H7 (cell line): ENCODE data around the gene FKRP. TPM values are rescaled to one million over a fixed set of nuclear protein-coding genes. Genes with fewer than 3 reads are reported as not detected.

Experiments used
- DNase-seq: peaks from one replicate; pipeline ENCODE4 v3.0.0; 2012
- H3K27me3 ChIP-seq: 2 replicates; pipeline ENCODE4 v1.6.0; 2011; ENCODE audit warnings: mild to moderate bottlenecking, low read length; ENCODE audit not compliant: control insufficient read depth, insufficient read depth
- H3K36me3 ChIP-seq: replicated peaks from 2 replicates; pipeline ENCODE4 v1.5.1; 2011; ENCODE audit warnings: low read length; ENCODE audit not compliant: control insufficient read depth, insufficient read depth
- H3K4me3 ChIP-seq: 2 replicates; pipeline ENCODE4 v1.5.1; 2011; ENCODE audit warnings: low read depth, mild to moderate bottlenecking, control low read depth, low read length, moderate library complexity; ENCODE audit not compliant: insufficient read depth
- total RNA-seq: library from RNA; depleted of rRNA; stranded (reverse); fragments of >200 nt; shearing (Covaris generic); gene quantifications from 2 replicates; pipeline ENCODE4 v1.2.3, GENCODE V29; 2014

The FKRP gene
- total RNA-seq, 1 experiment from 2014 or later = 22.4 TPM

DNA sequence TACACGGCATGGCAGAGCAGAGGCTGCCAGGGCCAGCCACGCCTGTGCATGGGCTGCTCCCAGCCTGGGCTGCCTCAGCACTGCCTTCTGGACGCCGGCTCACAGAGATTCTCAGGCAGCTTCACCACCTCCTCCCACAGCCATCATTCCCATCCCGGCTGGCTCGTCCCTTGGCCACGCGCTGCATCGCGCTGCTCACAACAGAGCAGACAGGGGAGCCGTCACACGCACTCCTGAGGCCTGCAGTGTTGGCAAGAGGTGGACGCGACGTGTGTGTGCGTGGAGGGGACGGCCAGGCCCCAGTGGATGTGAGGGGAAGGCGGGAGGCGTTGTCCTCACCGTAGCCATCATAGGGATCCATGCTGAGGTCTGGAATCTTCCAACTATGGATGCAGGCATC is 21.4 kb upstream of the FKRP start:
- Histone ChIP-seq H3K36me3 (peaks cover 63% of the 10 kb centered on the region), H3K4me3 (no peak overlapping the region), H3K27me3 (no peaks in the 10 kb centered on the region)
- DNase-seq = peak; percentile 44

DNA sequence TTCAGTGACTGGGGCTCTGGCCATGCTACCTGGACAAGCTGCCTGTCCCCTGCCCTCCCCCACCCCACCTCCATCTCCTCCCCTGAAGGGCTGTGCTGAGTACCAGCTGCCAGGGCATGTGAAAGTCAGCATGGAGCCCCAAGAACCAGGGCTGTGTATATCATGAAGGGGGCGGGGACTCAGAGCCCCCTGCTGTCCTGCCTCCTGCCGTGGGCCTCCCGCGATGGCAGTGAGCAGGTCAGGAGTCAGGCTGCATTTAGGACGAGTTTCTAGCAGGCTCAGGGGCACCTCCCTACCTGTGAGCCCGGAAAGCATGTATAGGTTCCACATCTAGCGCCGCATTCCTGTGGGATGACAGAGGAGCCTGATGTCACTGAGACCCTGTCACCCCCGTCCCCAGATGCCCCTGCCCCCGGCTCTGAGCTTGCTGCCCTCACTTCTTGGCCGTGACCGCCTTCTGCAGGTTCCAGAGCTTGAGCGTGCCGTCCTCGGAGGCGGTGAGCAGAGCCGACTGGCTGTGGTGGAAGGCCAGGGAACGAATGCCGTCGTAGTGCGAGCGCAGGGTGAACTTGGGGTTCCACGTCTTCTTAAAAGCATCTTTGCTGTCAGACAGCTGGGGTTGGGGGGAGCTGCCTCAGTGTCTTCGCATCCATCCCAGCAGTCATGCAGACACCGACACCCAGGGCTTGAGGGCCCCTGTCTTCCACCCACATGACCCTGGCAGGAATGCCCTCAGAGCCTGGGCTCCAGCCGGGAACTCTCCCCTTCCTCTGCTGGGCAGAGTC is 20.6 kb upstream of the FKRP start:
- H3K36me3 ChIP-seq = peaks cover 64% of the 10 kb centered on the region
- DNase-seq = peak; percentile 56
- no peaks in the 10 kb centered on the region for H3K27me3 ChIP-seq
- H3K4me3 ChIP-seq = no peak overlapping the region

DNA sequence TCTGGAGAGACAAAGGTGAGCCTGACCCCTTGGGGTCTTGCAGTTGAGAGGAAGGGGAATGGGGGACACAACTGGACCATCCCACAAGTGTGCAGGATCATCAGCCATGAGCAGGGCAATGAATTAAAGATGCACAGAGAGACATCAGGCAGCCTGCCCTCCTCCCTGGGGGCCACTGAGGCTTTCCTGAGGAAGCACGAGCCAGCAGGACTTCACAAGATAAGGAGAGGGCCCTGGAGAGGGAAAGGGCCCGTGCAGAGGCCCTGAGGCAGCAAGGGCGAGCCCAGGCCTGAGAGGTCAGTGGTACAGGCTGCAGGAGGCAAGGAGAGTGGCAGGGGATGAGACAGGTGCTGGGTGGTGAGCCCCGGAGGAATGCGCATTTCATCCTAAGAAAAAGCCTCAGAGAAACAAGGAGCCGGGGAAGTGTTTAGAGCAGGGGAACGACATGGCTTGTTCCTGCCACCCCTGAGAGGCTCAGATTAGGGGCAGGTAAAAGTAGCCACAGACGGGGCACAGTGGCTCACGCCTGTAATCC is 19.9 kb upstream of the FKRP start:
- Histone ChIP-seq H3K27me3 (no peaks in the 10 kb centered on the region), H3K4me3 (no peak overlapping the region), H3K36me3 (peaks cover 67% of the 10 kb centered on the region)
- DNase-seq = peak; percentile 77

DNA sequence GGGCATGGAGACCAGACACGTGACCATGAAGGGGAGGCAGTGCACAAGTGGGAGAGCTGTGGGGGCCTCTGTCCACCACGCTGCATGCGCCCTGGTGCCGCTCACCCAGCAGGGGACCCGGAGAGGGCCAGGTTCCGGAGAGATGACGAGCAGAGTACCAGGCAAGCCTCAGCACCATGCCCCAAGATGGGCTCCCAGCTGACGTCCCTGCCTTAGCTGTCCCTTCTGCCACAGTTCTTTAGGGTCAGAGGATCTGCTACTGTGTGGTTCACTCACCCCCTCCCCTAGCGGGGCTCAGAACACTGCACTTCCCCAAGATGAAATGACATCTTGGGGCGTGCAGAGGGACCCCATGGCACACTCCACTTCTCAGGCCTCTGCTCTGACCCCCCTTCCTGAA is 19.3 kb upstream of the FKRP start:
- Histone ChIP-seq H3K36me3 (peaks cover 66% of the 10 kb centered on the region), H3K27me3 (no peaks in the 10 kb centered on the region), H3K4me3 (no peak overlapping the region)
- peak; percentile 54 for DNase-seq

DNA sequence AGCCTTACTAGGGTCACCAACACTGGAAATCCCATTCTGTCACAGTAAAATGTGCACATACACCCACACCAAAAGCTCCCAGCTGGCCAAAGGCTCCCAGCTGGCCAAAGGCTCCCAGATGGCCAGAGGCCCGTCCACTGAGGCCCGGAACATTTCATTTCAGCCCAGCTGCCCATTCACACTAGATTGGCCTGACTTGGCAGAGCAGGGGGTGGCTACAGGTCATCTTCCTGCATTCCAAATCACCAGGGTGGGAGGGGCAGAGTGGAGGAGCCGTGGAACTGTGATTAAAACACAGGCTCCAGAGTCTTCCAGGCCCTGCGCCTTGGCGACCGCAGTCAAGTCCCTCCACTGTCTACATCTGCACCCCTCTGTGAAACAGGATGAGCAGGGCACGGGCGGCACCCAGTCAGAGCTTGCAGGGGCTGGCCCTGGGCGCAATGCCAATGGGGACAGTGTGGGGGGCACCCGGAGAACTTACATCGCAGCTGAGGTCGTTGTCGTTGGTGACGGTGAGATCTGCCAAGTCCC is 18.8 kb upstream of the FKRP start:
- Histone ChIP-seq H3K27me3 (no peaks in the 10 kb centered on the region), H3K4me3 (no peak overlapping the region), H3K36me3 (peaks cover 66% of the 10 kb centered on the region)
- peak; percentile 46 for DNase-seq

DNA sequence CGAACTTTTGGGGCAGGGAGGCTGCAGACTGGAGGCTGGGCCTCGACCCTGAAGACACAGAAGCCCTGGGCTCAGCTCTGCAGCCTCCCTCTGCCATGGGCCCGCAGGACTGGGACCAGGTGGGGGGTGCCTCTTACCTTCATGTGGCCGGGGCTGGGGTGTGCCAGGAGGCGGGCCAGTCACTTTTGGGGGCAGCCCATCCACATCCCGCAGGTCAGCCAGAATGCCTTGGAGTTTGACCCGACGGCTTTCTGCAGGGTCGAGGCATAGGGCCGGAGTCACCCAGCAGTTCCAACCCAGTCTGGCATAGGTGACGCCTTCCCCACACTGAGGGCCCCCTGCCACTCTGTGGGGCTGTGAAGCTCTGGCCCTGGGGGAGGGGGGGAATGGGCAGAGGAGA is 18.1 kb upstream of the FKRP start:
- H3K36me3 ChIP-seq = peaks cover 63% of the 10 kb centered on the region
- no peak overlapping the region for H3K4me3 ChIP-seq
- no peak for DNase-seq
- no peaks in the 10 kb centered on the region for H3K27me3 ChIP-seq

DNA sequence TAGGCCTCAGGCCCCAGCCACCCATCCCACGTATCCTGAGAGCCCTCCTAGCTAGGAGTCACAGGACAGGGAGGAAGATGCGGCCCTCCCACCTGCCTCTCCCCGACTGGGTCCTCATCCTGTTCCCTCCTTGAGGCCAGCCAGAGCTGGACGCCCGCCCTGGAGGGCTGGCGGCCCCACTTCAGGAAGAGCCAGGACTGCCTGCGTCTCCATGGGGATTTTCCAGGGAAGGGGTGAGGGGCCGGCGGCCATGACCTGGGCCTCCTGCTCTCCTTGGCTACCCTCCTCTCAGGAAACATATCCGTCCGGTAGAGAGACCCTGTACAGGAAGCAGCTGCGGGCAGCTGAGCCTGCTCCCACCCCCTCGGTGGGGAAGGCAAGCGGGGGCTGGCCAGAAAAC is 17.6 kb upstream of the FKRP start:
- peaks cover 65% of the 10 kb centered on the region for H3K36me3 ChIP-seq
- DNase-seq = no peak
- H3K4me3 ChIP-seq = no peak overlapping the region
- H3K27me3 ChIP-seq = no peaks in the 10 kb centered on the region

DNA sequence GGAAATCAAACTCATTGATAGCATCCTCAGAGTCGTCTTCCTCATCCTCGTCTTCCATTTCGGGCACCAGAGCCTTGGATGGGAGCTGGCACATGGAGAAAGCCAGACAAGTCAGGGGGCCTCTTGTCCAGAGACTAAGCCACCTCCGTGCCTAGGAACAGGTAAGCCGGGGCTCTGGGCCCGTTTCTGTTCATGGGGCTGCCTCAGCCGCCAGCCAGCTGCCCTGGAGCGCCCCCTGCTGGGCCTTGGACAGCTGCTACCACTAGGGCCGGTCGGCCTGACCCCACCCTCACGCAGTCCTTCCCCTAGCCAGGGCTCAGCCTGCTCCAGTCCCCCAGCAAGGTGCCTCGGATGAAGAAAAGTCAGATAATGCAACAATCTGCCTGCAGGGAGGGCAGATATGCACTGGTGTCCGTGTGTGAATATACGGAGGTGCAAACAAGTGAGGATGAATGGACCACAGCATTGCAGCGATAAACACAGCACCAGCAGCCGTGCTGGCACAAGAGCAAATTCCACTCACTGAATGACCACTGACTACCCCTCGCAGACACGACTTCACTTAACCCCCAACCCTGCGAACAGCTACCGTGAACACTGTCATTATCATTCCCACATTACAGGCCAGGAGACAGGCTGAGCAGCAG is 17.0 kb upstream of the FKRP start:
- H3K27me3 ChIP-seq = no peaks in the 10 kb centered on the region
- H3K4me3 ChIP-seq = no peak overlapping the region
- peaks cover 67% of the 10 kb centered on the region for H3K36me3 ChIP-seq
- DNase-seq = peak; percentile 98

DNA sequence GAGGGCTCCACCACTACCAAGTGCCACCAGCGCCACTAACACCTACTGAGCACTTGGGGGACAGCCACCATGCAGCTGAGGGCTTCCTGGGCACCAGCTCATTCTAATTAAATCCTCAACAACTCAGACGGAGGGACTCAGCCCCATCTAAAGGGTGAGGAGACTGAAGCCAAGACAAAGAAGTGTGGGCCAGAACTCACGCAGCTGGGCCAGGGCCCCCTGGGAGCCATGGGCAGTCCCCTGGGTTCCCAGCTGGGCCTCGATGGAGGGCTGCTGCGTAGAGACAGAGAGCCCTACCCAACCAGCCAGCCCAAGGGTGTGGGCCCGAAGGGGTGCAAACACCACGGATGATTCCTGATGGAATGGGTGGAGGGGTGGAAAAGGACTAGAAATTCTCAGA is 16.2 kb upstream of the FKRP start:
- H3K27me3 ChIP-seq = no peaks in the 10 kb centered on the region
- peaks cover 67% of the 10 kb centered on the region for H3K36me3 ChIP-seq

DNA sequence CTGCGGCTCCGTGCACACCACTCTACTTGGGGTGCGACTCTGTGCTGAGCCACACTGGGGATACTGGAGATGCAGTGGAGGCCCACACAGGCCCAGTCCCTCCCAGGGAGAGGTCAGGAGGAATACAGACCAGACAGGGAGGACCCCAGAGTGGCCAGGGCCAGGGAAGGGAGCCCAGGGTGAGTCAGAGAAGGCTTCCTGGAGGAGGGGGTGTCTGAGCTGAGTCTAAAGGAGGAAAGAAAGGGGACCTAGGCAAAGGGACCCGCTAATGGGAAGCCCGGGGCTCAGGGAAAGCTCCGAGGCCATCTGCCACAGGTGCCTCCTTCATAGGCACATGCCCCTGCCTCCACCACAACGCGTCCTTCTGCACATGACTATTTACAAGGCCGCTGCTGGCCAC is 15.7 kb upstream of the FKRP start:
- Histone ChIP-seq H3K36me3 (peaks cover 62% of the 10 kb centered on the region), H3K4me3 (no peak overlapping the region), H3K27me3 (no peaks in the 10 kb centered on the region)
- no peak for DNase-seq

More for the DNA sequence above, 16.2 kb upstream of the FKRP start:
- no peak for DNase-seq
- H3K4me3 ChIP-seq = no peak overlapping the region

DNA sequence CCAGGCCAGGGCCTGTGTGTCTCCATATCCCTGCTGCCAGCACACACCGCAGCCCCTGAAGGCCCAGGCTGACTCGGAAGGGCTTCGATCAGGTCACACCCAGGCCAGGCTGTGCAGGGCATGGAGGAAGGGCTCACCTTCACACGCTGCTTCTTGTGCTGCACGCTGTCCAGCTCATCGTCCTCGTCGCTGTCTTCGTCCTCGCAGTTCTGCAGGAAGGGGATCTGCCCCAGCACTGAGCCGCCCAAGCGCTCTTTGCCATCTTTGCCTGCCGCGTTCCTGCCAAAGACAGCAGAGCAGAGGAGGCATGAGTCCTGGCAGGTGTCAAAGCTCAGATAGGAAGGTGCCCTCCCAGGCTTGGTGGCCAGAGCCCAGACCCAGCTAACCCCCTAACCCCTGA is 15.3 kb upstream of the FKRP start:
- no peak for DNase-seq
- Histone ChIP-seq H3K36me3 (peaks cover 62% of the 10 kb centered on the region), H3K27me3 (no peaks in the 10 kb centered on the region), H3K4me3 (no peak overlapping the region)

DNA sequence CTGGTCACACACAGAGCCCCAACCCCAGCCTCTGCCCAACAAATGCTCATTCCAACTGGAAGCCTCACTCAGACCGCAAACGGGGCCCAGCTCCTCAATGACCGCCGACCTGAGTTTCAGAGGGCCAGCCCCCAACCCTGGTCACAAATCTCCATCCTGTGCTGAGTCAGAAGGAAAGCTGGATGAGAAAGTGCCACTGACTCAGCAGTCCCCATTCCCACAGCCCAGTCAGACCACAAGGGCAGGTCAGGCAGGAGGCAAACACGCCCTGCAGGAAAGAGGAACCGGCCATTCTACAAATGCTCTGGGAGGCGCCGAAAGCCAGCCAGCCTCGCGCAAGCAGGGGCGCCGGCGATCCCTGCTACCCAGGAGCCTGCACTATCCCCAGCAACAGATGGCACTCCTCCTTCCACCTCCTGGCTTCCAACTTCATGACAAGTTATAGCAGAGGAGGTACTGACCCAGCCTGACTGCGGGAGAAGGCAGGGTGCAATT is 14.8 kb upstream of the FKRP start:
- DNase-seq = no peak
- H3K36me3 ChIP-seq = peaks cover 58% of the 10 kb centered on the region
- H3K27me3 ChIP-seq = no peaks in the 10 kb centered on the region
- no peak overlapping the region for H3K4me3 ChIP-seq

DNA sequence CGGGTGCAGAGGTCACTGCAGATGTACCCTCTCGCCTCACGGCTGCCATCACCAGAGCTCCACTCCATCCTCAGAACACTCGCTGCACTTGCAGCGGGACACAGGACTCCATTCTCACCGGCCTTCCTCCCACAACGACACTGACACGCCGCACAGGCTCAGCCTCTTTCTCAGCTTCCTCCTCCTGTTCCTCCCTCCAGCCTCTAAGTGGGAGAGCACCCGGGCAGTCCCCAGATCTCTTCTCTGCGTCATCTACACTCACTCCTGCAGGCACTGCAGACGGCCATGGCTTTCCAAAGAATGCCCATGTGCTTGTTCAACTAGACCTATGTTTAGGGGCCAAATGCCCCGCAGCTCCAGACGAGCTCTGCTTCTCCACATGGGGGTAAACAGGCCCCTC is 14.3 kb upstream of the FKRP start:
- Histone ChIP-seq H3K36me3 (peaks cover 55% of the 10 kb centered on the region), H3K27me3 (no peaks in the 10 kb centered on the region), H3K4me3 (no peak overlapping the region)
- no peak for DNase-seq

DNA sequence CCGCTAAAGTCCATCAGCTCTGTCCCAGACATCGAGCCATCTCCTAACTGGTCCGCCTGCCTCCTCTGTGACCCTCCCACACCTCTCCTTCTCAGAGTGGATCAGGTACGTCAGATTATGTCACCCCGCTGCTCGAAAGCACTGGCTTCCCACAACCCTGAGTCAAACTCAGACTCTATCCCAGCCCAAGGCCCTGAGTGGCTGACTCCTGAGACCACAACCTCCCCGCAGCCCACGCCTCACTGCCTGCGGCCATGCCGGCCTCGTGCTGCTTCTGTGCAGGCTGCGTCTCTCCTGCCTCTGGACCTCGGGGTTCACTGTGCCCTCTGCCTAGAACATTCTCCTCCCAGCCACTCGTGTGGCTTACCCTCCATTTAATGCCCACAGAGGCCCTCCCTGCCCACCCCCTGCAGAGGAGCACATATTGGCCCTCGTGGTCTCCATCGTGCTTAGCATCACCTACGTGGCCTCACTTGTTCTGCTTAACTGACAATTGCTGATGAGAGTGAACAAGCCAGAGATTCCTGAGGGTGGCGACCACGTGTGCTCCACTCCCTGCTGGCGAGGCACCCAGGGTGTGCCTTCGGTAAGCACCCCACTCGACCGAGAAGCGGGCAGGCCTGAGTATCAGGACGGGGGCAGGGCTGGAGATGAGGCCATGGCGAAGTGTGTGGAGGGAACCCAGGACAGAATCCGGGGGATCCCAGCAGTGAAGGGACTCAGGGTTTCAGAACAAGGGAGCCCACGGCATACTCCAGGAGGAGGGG is 13.5 kb upstream of the FKRP start:
- no peaks in the 10 kb centered on the region for H3K27me3 ChIP-seq
- no peak overlapping the region for H3K4me3 ChIP-seq
- DNase-seq = no peak
- peaks cover 54% of the 10 kb centered on the region for H3K36me3 ChIP-seq
